Cardiac fibroblast (primary cell): ENCODE measurements around the gene RITA1.
"Not testable (repeated sequence)": the region's sequence is repeated elsewhere in the genome, so short reads cannot be mapped to it uniquely, and the experiment has no call there.

ENCODE experiments used
- DNase-seq, 2 donors: peaks; one replicate each; pipeline versions ENCODE4 v3.0.0 to v3.0.0-alpha.2; 2010; ENCODE audit warnings: low read depth in 2 of 2
- H3K4me3 ChIP-seq, 2 donors: replicated peaks in 1 of 2; 1 replicate in 1 of 2; 2 replicates in 1 of 2; pipeline ENCODE4 v1.5.1; 2011; ENCODE audit warnings: low read depth in 2 of 2, low read length in 2 of 2, mild to moderate bottlenecking in 2 of 2, moderate library complexity in 1 of 2
- CTCF ChIP-seq: IDR thresholded peaks from one replicate; pipeline ENCODE4 v1.5.1; 2011; ENCODE audit warnings: low read depth, mild to moderate bottlenecking, low read length, inconsistent platforms

The RITA1 gene

GRCh38 chr12:113185180-113186032 is at the start of gene RITA1, which contains the start of gene DDX54:
TSS of gene RITA1 (plus strand) at chr12:113185721. CDS start at chr12:113186747, 1,026 bp downstream.
TSS of gene DDX54 (minus strand) at chr12:113185478. CDS start at chr12:113185451, 27 bp downstream.
- H3K4me3 ChIP-seq: peak within 1 kb of the TSS; percentile 75 to 83
- TF ChIP-seq CTCF: no peak
- DNase-seq: peak; percentile 80 to 83

- DNase-seq: no peak
- H3K4me3 ChIP-seq: no peak overlapping the region
- no peak for TF ChIP-seq CTCF
Observed at GRCh38 chr12:113136128-113136989, 49.2 kb upstream of the RITA1 start.

- H3K4me3 ChIP-seq: no peak overlapping the region
- TF ChIP-seq CTCF: no peak
- no peak for DNase-seq
Observed at GRCh38 chr12:113136990-113137511, 48.5 kb upstream of the RITA1 start.

GRCh38 chr12:113137861-113138783 is 47.4 kb upstream of the RITA1 start:
- no peak for TF ChIP-seq CTCF

GRCh38 chr12:113138826-113139225 is 46.7 kb upstream of the RITA1 start:
- no peak for DNase-seq
- H3K4me3 ChIP-seq: no peak overlapping the region
- TF ChIP-seq CTCF: no peak

More at GRCh38 chr12:113137861-113138783, 47.4 kb upstream of the RITA1 start:
- DNase-seq: no peak
- no peak overlapping the region for H3K4me3 ChIP-seq

- TF ChIP-seq CTCF: no peak
- no peak for DNase-seq
- H3K4me3 ChIP-seq: no peak overlapping the region
Observed at GRCh38 chr12:113140706-113141105, 44.8 kb upstream of the RITA1 start.

GRCh38 chr12:113141716-113142115 is 43.8 kb upstream of the RITA1 start:
- not testable (repeated sequence) for H3K4me3 ChIP-seq, DNase-seq
